Neural crest cell (in vitro differentiated cells): ENCODE measurements around the gene MLST8. TPM values are rescaled to one million over a fixed set of nuclear protein-coding genes. Genes with fewer than 3 reads are reported as not detected.
A peak's percentile ranks its signal among the peaks of the same experiment; 100 is the strongest.

Source experiments
- DNase-seq: peaks from one replicate; pipeline ENCODE4 v3.0.0; 2021; ENCODE audit warnings: low read depth, mixed read lengths, low spot score
- H3K27ac Mint-ChIP-seq: one replicate; pipeline ENCODE4 v1.8.0; 2021; ENCODE audit warnings: mild to moderate bottlenecking, mixed read lengths; ENCODE audit not compliant: unreplicated experiment
- H3K27me3 Mint-ChIP-seq: 2 replicates; pipeline ENCODE4 v1.8.0; 2021; ENCODE audit warnings: low read depth, mild to moderate bottlenecking, mixed read lengths
- H3K36me3 Mint-ChIP-seq: 2 replicates; pipeline ENCODE4 v1.8.0; 2021; ENCODE audit warnings: low read depth, mild to moderate bottlenecking, mixed read lengths
- H3K4me1 Mint-ChIP-seq: 2 replicates; pipeline ENCODE4 v1.8.0; 2021; ENCODE audit warnings: mixed read lengths
- H3K4me3 Mint-ChIP-seq: one replicate; pipeline ENCODE4 v1.8.0; 2021; ENCODE audit warnings: mild to moderate bottlenecking, mixed read lengths
- H3K9me3 Mint-ChIP-seq: 2 replicates; pipeline ENCODE4 v1.8.0; 2021; ENCODE audit warnings: mixed read lengths
- CTCF ChIP-seq: fragments of 200-600 bp; sonication (generic); conservative IDR thresholded peaks from 2 replicates; pipeline ENCODE4 v1.5.0; 2021; ENCODE audit warnings: antibody characterized with exemption, mild to moderate bottlenecking
- total RNA-seq: library from RNA; stranded (reverse); gene quantifications from 2 replicates; pipeline ENCODE4 v1.2.1, GENCODE V29; 2021

MLST8 gene
- total RNA-seq, 1 donor from 2014 or later, result 68.1 TPM

GRCh38 chr16:2191446-2191706 is 13.9 kb upstream of the MLST8 start:
- DNase-seq, result no peak
- peaks cover 14% of the 10 kb centered on the region for H3K4me1 Mint-ChIP-seq
- H3K36me3 Mint-ChIP-seq, result no peaks in the 10 kb centered on the region
- H3K4me3 Mint-ChIP-seq, result peak overlapping the region; percentile 65
- H3K9me3 Mint-ChIP-seq, result no peaks in the 10 kb centered on the region
- H3K27me3 Mint-ChIP-seq, result peaks cover 4% of the 10 kb centered on the region
- TF ChIP-seq CTCF, result no peak
- H3K27ac Mint-ChIP-seq, result no peak overlapping the region

- H3K27ac Mint-ChIP-seq, result no peak overlapping the region
- H3K27me3 Mint-ChIP-seq, result peaks cover 19% of the 10 kb centered on the region
- no peaks in the 10 kb centered on the region for H3K9me3 Mint-ChIP-seq
- no peak for TF ChIP-seq CTCF
- no peaks in the 10 kb centered on the region for H3K36me3 Mint-ChIP-seq
- H3K4me3 Mint-ChIP-seq, result peak overlapping the region; percentile 73
- no peak for DNase-seq
- H3K4me1 Mint-ChIP-seq, result peaks cover 14% of the 10 kb centered on the region
These were observed 11.0 kb upstream of the MLST8 start for GRCh38 chr16:2194166-2194834.

- Mint-ChIP-seq H3K36me3 (no peaks in the 10 kb centered on the region), H3K27me3 (peaks cover 20% of the 10 kb centered on the region), H3K4me3 (peak overlapping the region; percentile 73), H3K27ac (no peak overlapping the region), H3K4me1 (peaks cover 14% of the 10 kb centered on the region), H3K9me3 (no peaks in the 10 kb centered on the region)
- no peak for DNase-seq
- peak; percentile 61 for TF ChIP-seq CTCF
These were observed 10.4 kb upstream of the MLST8 start for GRCh38 chr16:2194852-2195321.

GRCh38 chr16:2195322-2196161 is 9.7 kb upstream of the MLST8 start:
- H3K27me3 Mint-ChIP-seq, result peaks cover 26% of the 10 kb centered on the region
- no peak for DNase-seq
- H3K36me3 Mint-ChIP-seq, result no peaks in the 10 kb centered on the region
- no peak for TF ChIP-seq CTCF
- peak overlapping the region; percentile 73 for H3K4me3 Mint-ChIP-seq
- no peak overlapping the region for H3K27ac Mint-ChIP-seq
- no peaks in the 10 kb centered on the region for H3K9me3 Mint-ChIP-seq
- peaks cover 14% of the 10 kb centered on the region for H3K4me1 Mint-ChIP-seq

GRCh38 chr16:2196162-2196980 is 8.9 kb upstream of the MLST8 start, which contains the start of gene CASKIN1:
CASKIN1 (minus strand) TSS chr16:2196605; CDS start chr16:2196432, 173 bp downstream.
- H3K27ac Mint-ChIP-seq, result peak within 1 kb of the TSS; percentile 71
- no peak for DNase-seq
- peak within 1 kb of the TSS; percentile 81 for H3K4me3 Mint-ChIP-seq
- H3K4me1 Mint-ChIP-seq, result peaks cover 14% of the 10 kb centered on the region
- peaks cover 29% of the 10 kb centered on the region for H3K27me3 Mint-ChIP-seq
- H3K9me3 Mint-ChIP-seq, result no peaks in the 10 kb centered on the region
- no peak for TF ChIP-seq CTCF
- H3K36me3 Mint-ChIP-seq, result no peaks in the 10 kb centered on the region
